Measurements from ENCODE around the gene SOX4.

SOX4 gene

GRCh38 chr6:21587961-21588480 lies 5.5 kb upstream of the SOX4 start:
- no peaks in the 10 kb centered on the region for H3K79me2 ChIP-seq
- H2AFZ ChIP-seq, result peak overlapping the region; percentile 78
- H3K4me2 ChIP-seq (ENCODE audit: low read length), result peak overlapping the region; percentile 99
- no peaks in the 10 kb centered on the region for H3K27me3 ChIP-seq (ENCODE audit: control insufficient read depth, insufficient read depth, low read length)
- peak overlapping the region; percentile 75 for H3K4me3 ChIP-seq (ENCODE audit: low read depth, low read length)
- peak overlapping the region; percentile 45 for H3K27ac ChIP-seq
- TF ChIP-seq CTCF (IDR thresholded peaks at IDR 0.05), result no peak
- no peak overlapping the region for H3K9ac ChIP-seq
- no peaks in the 10 kb centered on the region for H3K36me3 ChIP-seq (ENCODE audit: control insufficient read depth, insufficient read depth, low read length)
- H3K4me1 ChIP-seq, result no peaks in the 10 kb centered on the region
- no peaks in the 10 kb centered on the region for H3K9me3 ChIP-seq (ENCODE audit: control insufficient read depth, low read length)

GRCh38 chr6:21588481-21589351 lies 4.8 kb upstream of the SOX4 start:
- no peaks in the 10 kb centered on the region for H3K27me3 ChIP-seq (ENCODE audit: control insufficient read depth, insufficient read depth, low read length)
- H3K9me3 ChIP-seq (ENCODE audit: control insufficient read depth, low read length), result no peaks in the 10 kb centered on the region
- H3K79me2 ChIP-seq, result no peaks in the 10 kb centered on the region
- H3K4me2 ChIP-seq (ENCODE audit: low read length), result peak overlapping the region; percentile 99
- peak overlapping the region; percentile 45 for H3K27ac ChIP-seq
- no peak overlapping the region for H3K9ac ChIP-seq
- H3K4me3 ChIP-seq (ENCODE audit: low read depth, low read length), result peak overlapping the region; percentile 75
- H2AFZ ChIP-seq, result peak overlapping the region; percentile 78
- no peaks in the 10 kb centered on the region for H3K4me1 ChIP-seq
- H3K36me3 ChIP-seq (ENCODE audit: control insufficient read depth, insufficient read depth, low read length), result no peaks in the 10 kb centered on the region
- TF ChIP-seq CTCF (IDR thresholded peaks at IDR 0.05), result no peak

GRCh38 chr6:21589352-21590345 lies 3.9 kb upstream of the SOX4 start:
- Histone ChIP-seq H3K4me1 (no peaks in the 10 kb centered on the region), H3K27me3 (ENCODE audit: control insufficient read depth, insufficient read depth, low read length) (no peaks in the 10 kb centered on the region), H3K9ac (no peak overlapping the region), H3K4me2 (ENCODE audit: low read length) (peak overlapping the region; percentile 99), H3K79me2 (no peaks in the 10 kb centered on the region), H3K27ac (peak overlapping the region; percentile 43), H2AFZ (peak overlapping the region; percentile 78), H3K36me3 (ENCODE audit: control insufficient read depth, insufficient read depth, low read length) (no peaks in the 10 kb centered on the region), H3K9me3 (ENCODE audit: control insufficient read depth, low read length) (no peaks in the 10 kb centered on the region), H3K4me3 (ENCODE audit: low read depth, low read length) (peak overlapping the region; percentile 75)
- TF ChIP-seq CTCF (IDR thresholded peaks at IDR 0.05), result peak; percentile 92

GRCh38 chr6:21590346-21590745 lies 3.2 kb upstream of the SOX4 start:
- no peaks in the 10 kb centered on the region for H3K79me2 ChIP-seq
- no peaks in the 10 kb centered on the region for H3K9me3 ChIP-seq (ENCODE audit: control insufficient read depth, low read length)
- H3K4me3 ChIP-seq (ENCODE audit: low read depth, low read length), result no peak overlapping the region
- H3K4me1 ChIP-seq, result no peaks in the 10 kb centered on the region
- no peak overlapping the region for H3K4me2 ChIP-seq (ENCODE audit: low read length)
- no peak overlapping the region for H2AFZ ChIP-seq
- H3K27ac ChIP-seq, result no peak overlapping the region
- H3K9ac ChIP-seq, result no peak overlapping the region
- no peaks in the 10 kb centered on the region for H3K36me3 ChIP-seq (ENCODE audit: control insufficient read depth, insufficient read depth, low read length)
- no peak for TF ChIP-seq CTCF (IDR thresholded peaks at IDR 0.05)
- no peaks in the 10 kb centered on the region for H3K27me3 ChIP-seq (ENCODE audit: control insufficient read depth, insufficient read depth, low read length)

Measured in parathyroid adenoma (tissue), 2 donors.